HG03442 (cell line): Measurements from ENCODE around the gene NTRK2.

Experiments
- ATAC-seq: cut with Tn5 transposase; IDR thresholded peaks from one replicate; pipeline ENCODE4 v1.9.1; 2021; ENCODE audit warnings: mild to moderate bottlenecking, moderate library complexity; ENCODE audit not compliant: unreplicated experiment

NTRK2 gene

GRCh38 chr9:84681516-84682285 lies 12.2 kb downstream of the NTRK2 start:
- no peak for ATAC-seq

- no peak for ATAC-seq
Observed at GRCh38 chr9:84686068-84686467, 16.5 kb downstream of the NTRK2 start.

GRCh38 chr9:84688956-84689355 lies 19.4 kb downstream of the NTRK2 start:
- no peak for ATAC-seq

- ATAC-seq: no peak
Observed at GRCh38 chr9:84691634-84692033, 22.1 kb downstream of the NTRK2 start.

- peak; percentile 69 for ATAC-seq
Observed at GRCh38 chr9:84694248-84694647, 24.7 kb downstream of the NTRK2 start.

GRCh38 chr9:84697042-84697441 lies 27.5 kb downstream of the NTRK2 start:
- ATAC-seq: no peak

GRCh38 chr9:84697509-84698114 lies 28.1 kb downstream of the NTRK2 start:
- peak; percentile 45 for ATAC-seq

GRCh38 chr9:84698323-84698722 lies 28.8 kb downstream of the NTRK2 start:
- ATAC-seq: no peak

GRCh38 chr9:84699984-84700383 lies 30.5 kb downstream of the NTRK2 start:
- ATAC-seq: no peak

GRCh38 chr9:84701801-84702200 lies 32.3 kb downstream of the NTRK2 start:
- peak; percentile 86 for ATAC-seq

GRCh38 chr9:84702471-84702870 lies 32.9 kb downstream of the NTRK2 start:
- ATAC-seq: no peak

- no peak for ATAC-seq
Observed at GRCh38 chr9:84703793-84704192, 34.3 kb downstream of the NTRK2 start.

- ATAC-seq: no peak
Observed at GRCh38 chr9:84705128-84705527, 35.6 kb downstream of the NTRK2 start.

- ATAC-seq: no peak
Observed at GRCh38 chr9:84708400-84708799, 38.9 kb downstream of the NTRK2 start.

- no peak for ATAC-seq
Observed at GRCh38 chr9:84709056-84709455, 39.5 kb downstream of the NTRK2 start.

GRCh38 chr9:84710701-84711397 lies 41.3 kb downstream of the NTRK2 start:
- ATAC-seq: no peak

- ATAC-seq: no peak
Observed at GRCh38 chr9:84711398-84711777, 41.9 kb downstream of the NTRK2 start.

- ATAC-seq: no peak
Observed at GRCh38 chr9:84711936-84712335, 42.4 kb downstream of the NTRK2 start.

- no peak for ATAC-seq
Observed at GRCh38 chr9:84716217-84716616, 46.7 kb downstream of the NTRK2 start.

- no peak for ATAC-seq
Observed at GRCh38 chr9:84718476-84718875, 48.9 kb downstream of the NTRK2 start.

GRCh38 chr9:84722388-84722989 lies 53.0 kb downstream of the NTRK2 start:
- ATAC-seq: no peak

GRCh38 chr9:84723426-84723825 lies 53.9 kb downstream of the NTRK2 start:
- no peak for ATAC-seq
